GM12873 (cell line): ENCODE data around the gene GADL1.

ENCODE experiments used
- CTCF ChIP-seq: IDR thresholded peaks from 2 replicates; pipeline ENCODE4 v1.5.1; 2012; ENCODE audit warnings: low read depth, mild to moderate bottlenecking, moderate library complexity, low read length, control low read depth; ENCODE audit not compliant: insufficient read depth; ENCODE audit errors: missing control alignments

Gene GADL1

GRCh38 chr3:30694668-30695067 lies 199.8 kb downstream of the GADL1 start:
- no peak for TF ChIP-seq CTCF

GRCh38 chr3:30694148-30694547 lies 200.3 kb downstream of the GADL1 start:
- TF ChIP-seq CTCF, result no peak

- peak; percentile 77 for TF ChIP-seq CTCF
Observed at GRCh38 chr3:30693470-30694120, 200.9 kb downstream of the GADL1 start.

- TF ChIP-seq CTCF, result no peak
Observed at GRCh38 chr3:30692498-30693130, 201.8 kb downstream of the GADL1 start.

- no peak for TF ChIP-seq CTCF
Observed at GRCh38 chr3:30691944-30692343, 202.5 kb downstream of the GADL1 start.

GRCh38 chr3:30691249-30691880 lies 203.1 kb downstream of the GADL1 start:
- TF ChIP-seq CTCF, result no peak

- TF ChIP-seq CTCF, result no peak
Observed at GRCh38 chr3:30690199-30690598, 204.3 kb downstream of the GADL1 start.
